Peyer's patch (tissue), 4 donors: ENCODE data around the gene OR10T2.

Experiments used
- CTCF ChIP-seq, 6 experiments: fragments of 450-650 bp in 4 of 6; fragments of 200-600 bp in 2 of 6; sonication (generic) in 1 of 6; IDR thresholded peaks; one replicate each; pipeline ENCODE4 v1.5.1; 2017 to 2019; ENCODE audit warnings: antibody characterized with exemption in 6 of 6, mild to moderate bottlenecking in 3 of 6, moderate library complexity in 1 of 6
- POLR2A ChIP-seq, 2 donors: fragments of 450-650 bp; IDR thresholded peaks; one replicate each; pipeline ENCODE4 v1.5.1; 2017; ENCODE audit warnings: antibody characterized with exemption in 2 of 2, mild to moderate bottlenecking in 2 of 2, moderate library complexity in 2 of 2

GRCh38 chr1:158357441-158357840 is 41.8 kb downstream of the OR10T2 start:
- TF ChIP-seq CTCF (IDR thresholded peaks at IDR 0.05), result no peak
- TF ChIP-seq POLR2A (IDR thresholded peaks at IDR 0.05), result no peak
